ENCODE results near the gene CA5A.
"Not testable (repeated sequence)": the region's sequence is repeated elsewhere in the genome, so short reads cannot be mapped to it uniquely, and the experiment has no call there.

CA5A gene

DNA sequence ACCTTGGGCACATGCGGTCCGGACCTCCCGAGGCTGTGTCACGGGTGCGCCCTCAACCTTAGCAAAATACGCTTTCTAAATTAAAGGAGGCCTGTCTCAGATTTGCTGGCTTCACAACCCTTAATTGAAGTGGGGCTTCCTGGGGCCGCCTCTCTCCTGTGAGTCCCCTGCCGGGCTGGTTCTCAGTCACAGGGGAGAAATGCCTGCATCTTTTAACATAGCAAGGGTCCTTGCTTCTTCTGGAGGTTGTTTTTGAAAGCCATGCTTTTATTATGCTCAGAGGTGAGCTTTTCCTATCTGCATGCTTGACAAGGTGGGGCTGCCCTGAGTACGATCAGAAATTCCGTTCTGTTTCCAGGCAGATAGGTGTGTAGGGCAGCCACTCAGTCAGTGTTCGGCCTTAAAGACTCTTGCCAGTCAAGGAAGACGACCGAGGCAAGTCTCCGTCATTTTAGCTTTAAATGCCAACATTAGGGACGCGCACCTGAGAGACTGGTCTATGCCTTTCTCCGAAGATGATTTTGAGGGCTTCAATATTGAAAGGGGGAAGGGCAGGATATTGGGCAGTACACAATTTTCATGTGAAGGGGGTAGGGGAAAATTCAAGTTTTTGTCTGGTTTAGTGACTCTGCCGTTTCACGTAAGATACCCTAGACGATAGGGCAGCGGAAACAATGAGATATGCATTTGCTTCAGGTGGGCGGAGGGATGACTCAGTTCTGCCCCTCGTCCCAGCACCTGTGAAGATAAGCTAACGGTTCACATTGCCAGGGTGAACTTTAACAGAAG, 61.5 kb downstream of the CA5A start:
- no peak for DNase-seq (ENCODE audit: low read depth)
- TF ChIP-seq, protein P1, sequence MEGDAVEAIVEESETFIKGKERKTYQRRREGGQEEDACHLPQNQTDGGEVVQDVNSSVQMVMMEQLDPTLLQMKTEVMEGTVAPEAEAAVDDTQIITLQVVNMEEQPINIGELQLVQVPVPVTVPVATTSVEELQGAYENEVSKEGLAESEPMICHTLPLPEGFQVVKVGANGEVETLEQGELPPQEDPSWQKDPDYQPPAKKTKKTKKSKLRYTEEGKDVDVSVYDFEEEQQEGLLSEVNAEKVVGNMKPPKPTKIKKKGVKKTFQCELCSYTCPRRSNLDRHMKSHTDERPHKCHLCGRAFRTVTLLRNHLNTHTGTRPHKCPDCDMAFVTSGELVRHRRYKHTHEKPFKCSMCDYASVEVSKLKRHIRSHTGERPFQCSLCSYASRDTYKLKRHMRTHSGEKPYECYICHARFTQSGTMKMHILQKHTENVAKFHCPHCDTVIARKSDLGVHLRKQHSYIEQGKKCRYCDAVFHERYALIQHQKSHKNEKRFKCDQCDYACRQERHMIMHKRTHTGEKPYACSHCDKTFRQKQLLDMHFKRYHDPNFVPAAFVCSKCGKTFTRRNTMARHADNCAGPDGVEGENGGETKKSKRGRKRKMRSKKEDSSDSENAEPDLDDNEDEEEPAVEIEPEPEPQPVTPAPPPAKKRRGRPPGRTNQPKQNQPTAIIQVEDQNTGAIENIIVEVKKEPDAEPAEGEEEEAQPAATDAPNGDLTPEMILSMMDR (IDR thresholded peaks at IDR 0.05; ENCODE audit: insufficient read depth, low read depth, low read length, missing control alignments) = no peak
- no peak overlapping the region for H3K4me3 ChIP-seq (ENCODE audit: low read length)

DNA sequence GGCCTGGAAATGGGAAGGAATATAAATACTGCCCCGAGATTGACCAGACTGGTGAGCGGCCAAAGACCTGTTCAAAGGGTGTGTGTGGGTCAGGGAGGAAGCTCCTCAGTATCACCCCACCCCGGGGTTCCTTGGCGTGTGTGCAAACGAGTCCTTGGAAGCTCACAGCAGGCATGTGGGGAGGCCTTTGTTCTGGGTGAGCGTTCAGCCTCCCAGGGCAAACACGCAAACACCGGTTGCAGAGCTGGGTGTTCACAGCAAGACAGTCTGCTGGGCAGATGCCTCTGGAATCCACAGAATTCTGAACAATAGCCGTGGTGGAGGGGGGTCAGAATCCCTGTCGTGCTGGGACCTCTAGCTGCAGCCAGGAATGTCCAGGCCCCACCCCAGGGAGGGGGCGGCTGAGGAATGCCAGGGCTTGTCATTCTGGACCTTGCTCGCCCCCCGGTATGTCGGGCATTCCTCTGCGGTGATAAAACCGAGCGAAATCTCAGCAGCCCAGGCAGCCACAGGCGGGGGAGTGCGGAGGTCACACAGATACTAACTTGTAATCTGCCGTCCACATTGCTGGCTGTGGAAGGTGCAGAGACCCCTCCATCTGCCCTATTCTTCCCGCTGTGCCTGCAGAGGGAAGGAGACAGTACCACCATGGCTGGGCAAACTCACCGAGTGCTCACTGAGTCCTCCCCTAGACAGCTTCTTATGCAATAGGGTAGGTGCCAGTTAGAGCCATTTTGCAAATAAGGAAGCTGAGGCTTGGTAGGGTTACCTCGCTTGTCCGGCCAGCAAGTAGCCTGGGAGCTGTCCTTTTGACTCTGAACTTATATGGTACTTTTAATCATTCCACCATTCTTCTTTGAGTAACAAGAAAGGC, 65.7 kb downstream of the CA5A start:
- not testable (repeated sequence) for H3K4me3 ChIP-seq (ENCODE audit: low read length)
- DNase-seq (ENCODE audit: low read depth) = peak; percentile 75

DNA sequence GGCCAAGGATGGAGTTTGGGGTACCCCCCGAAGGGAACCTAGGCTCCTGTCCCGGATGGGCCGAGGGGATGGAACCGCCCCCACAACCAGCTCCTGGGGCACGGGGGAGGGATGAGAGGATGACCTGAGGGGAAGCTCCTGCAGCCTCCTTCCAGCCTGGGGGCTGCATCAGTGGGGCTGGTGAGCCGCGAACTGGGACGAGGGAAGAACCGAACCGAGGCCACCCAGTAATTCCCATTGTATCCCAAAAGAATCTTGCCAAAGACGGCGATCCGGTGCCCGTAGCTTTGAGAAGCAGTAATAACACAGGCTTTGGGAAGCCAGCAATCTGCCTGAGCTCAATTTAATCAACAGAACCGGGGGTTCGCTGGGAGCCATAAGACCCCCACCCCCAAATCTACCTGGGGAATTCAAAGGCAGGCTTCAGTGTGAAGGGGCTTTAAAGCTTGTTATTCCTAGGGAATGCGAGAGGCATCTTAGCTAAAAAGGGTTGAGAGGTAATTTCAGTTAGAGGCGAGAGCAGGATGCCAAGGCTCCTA, 66.4 kb downstream of the CA5A start:
- not testable (repeated sequence) for DNase-seq (ENCODE audit: low read depth); H3K4me3 ChIP-seq (ENCODE audit: low read length)

DNA sequence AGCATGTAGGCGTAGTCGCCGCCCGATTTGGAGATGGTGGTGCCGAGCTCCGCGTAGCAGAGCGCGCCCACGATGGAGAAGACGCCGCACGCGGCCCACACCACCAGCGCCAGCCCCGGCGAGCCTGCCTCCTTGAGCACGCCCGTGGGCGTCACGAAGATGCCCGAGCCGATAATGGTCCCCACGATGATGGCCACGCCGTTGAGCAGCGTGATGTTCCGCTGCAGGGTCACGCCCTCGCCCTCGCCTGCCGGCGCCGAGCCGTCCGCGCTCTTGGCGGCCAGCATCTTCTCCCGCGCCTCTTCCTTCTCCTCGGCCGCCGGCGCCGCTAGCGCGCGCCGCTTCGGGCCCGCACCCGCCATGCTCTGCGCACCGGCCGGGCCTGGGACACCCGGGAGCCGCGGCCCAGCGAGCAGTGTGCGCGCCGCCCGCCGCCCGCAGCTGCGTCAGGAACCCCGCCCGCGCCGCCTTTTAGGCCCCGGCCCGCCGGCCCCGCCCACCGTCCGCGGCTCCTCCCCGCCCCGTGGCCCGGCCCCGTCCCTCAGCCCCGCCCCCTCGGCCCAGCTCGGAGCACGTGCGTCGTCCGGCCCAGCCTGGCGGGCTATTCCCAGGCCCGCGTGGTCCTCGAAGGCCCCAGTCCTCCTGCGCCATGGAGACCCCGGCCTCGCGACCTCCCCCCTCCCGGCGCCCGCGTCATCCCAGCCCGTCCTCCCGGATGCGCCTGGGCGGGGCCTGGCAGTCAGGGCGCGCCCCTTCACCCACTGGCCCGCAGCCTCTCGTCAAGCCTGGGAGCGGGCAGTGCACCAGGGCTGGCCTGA, 67.1 kb downstream of the CA5A start, which contains the start of gene SLC7A5:
SLC7A5 (minus strand) TSS at position 447 of the 818 bp plus-strand sequence; CDS start at position 362, 85 bp downstream.
- DNase-seq (ENCODE audit: low read depth) = peak; percentile 80
- peak within 1 kb of the TSS; percentile 59 for H3K4me3 ChIP-seq (ENCODE audit: low read length)

DNA sequence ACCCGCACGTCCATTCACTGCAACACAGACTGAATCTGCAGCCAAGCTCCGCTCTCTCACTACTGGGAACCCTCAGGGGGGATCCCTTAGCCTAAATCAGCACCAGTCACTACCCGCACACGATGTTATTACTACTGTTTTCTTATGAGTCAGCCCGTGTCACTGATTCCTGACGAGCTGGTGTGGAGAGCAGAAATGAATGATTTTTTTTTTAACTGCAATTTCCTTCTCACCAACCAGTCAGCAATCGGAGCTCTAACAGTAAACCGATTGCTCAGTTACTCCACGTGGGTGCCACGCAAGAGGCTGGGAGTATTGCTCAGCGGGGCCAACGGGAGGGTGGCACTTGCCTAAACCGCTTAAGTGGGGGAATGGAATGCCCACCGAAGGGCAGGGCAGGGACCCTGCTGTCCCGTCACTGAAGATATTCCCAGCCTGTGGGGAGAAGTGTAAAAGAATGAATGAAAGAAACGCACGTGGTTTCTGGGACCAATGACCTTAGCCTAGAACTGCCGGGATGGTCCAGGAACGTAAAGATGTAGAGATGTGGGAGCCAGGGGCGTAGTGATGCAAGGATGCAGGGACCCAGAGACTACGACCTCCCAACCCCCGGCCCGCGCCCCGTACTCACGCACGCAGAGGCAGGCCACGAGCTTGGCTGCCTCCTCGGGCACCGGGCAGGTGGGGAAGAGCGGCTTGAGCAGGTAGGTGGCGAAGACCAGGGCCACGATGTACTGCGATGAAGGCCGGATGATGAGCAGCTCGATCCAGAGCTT, 67.9 kb downstream of the CA5A start:
- peak overlapping the region; percentile 59 for H3K4me3 ChIP-seq (ENCODE audit: low read length)
- peak; percentile 83 for DNase-seq (ENCODE audit: low read depth)

DNA sequence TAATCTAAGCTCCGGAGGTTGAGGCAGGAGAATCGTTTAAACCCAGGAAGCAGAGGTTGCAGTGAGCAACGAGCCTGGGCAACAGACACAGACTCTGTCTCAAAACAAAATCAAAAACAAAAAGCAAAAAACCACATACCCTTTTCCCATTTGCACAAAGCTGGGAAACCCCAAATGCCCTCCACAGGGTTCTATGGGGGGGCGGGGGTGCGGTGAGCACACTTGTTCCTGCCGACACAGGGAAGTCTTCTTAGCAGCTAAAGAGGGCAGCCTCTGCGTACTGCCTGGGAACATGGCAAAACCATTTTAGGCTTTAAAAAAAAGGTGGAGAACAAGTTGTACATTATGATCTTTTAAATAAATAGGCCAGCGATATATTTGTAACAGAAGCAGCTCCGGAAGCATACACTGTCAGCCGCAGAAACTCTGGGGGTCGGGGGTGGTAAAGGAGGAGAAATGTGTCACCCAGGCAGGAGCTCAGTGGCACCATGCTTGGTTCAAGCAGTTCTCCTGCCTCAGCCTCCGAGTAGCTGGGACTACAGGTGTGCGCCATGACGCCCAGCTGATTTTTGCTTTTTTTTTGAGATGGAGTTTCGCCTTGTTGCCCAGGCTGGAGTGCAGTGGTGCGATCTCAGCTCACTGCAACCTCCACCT, 70.3 kb downstream of the CA5A start:
- peak overlapping the region; percentile 37 for H3K4me3 ChIP-seq (ENCODE audit: low read length)
- not testable (repeated sequence) for DNase-seq (ENCODE audit: low read depth)

DNA sequence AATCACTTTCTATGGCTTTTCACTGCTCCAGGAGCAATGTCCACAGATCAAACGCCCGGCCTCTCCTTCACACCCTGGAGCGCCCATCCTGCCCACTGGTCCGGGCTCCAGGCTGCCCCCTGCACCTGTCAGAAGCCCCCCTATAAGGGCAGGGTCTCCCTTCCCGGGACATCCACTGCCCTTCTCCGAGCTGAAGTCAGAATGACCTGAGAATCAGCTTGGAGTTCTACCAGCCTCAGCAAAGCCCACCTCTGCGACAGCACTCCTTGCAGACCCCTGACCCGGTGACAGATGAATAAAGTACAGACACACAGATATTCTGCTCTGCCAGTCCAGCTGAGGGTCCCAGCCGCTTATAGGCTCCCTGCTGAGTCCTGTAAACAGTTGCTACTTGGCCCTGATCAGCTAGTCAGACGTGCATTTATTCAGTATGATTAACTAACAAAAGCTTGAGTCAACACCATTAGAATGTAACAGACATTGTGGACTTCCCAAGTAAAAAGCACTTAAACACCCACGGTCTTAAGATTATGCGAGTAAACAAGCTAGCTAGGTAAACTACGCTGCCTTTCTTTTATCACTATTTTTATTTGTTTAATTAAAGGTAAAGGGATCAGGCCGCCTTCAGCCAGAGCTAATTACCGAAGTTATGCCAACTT, 71.9 kb downstream of the CA5A start:
- TF ChIP-seq, protein P1 (IDR thresholded peaks at IDR 0.05; ENCODE audit: insufficient read depth, low read depth, low read length, missing control alignments) = no peak
- H3K4me3 ChIP-seq (ENCODE audit: low read length) = peak overlapping the region; percentile 14
- peak; percentile 66 for DNase-seq (ENCODE audit: low read depth)

DNA sequence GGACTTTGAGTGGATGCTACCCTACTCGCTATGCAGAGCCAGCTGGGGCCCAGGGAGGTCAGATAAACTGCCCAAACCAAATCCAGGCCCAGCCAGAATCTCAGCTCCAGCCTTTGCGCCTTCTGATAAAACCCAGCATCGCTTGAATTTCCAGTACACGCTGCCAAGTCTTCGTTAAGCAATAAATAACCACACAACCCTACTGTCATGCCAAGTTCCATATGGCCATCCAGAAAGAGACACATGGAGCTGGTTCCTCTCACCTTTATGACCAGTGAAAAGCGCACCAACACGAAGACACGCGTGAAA, 73.0 kb downstream of the CA5A start:
- H3K4me3 ChIP-seq (ENCODE audit: low read length); DNase-seq (ENCODE audit: low read depth): not testable (repeated sequence)

DNA sequence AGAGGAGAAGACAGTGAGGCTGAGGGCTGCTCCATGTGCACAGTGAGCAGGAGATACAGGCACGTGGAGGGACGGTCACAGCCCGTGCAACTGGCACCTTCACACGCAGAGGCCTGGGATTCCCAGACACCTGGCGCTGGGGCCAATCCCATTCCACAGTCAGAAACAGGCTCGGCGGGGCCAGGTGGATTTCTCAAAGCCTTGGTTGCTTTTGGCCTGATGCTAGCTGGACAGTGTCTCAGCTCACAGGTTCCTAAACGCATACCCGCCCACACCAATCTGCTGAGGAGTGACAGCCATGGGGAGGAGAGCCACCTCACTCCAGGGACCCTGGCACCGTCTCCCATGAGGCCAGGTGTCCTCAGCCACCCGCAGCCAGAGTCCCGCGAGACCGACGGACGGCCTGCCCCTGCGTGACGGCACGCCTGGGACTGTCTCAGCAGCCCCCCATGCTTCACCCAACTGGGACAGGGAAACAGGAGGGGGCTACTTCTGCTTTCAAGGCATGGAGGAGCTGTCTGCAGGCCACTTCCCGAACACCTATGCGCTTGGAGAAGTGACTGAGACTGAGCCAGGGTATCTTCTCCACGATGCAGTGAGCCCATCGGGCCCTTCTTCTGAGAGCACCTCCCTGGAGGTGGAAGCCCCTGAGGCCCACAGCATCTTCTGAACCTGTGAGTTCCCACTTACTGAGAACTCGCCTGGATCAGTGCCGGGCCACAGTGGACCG, 73.6 kb downstream of the CA5A start:
- not testable (repeated sequence) for H3K4me3 ChIP-seq (ENCODE audit: low read length); DNase-seq (ENCODE audit: low read depth)

DNA sequence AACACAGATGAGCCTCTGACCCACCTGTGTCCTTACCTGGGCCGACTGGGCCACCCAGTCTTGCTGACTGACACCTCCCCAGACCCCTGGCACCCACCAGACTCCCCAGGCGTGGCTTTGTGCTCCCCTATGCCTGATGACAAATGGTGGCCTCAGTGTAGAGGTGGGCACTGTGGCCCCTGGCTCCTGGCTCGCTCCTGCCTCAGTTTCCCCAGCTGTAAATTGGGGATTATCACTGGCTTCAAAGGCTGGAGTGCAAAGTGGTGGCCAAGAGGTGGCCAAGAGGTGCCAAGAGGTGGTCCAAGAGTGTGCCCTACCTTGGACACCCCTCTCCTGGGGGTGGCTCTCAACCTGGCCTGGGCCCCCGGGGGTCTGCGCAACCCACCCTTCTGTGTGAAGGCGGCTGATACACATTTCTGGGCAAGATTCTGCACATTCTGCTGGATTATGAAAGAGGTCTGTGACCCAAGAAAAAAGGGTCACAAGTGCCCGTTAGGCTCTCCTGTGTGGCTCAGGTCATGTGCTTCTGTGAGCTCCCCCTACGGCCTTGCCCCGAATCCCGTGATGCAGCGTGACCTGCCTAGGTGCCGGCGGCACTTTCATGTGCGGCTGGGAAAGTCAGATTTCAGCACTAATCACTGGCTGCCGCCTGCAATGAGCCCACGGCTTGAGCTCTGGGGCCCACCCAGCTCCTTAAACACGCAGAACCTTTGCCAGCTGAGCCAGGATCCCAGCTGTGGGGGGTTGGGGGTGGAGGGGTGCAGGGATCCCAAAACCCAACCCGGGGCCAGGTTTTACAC, 74.8 kb downstream of the CA5A start:
- not testable (repeated sequence) for H3K4me3 ChIP-seq (ENCODE audit: low read length); DNase-seq (ENCODE audit: low read depth)
